NCI-H1105 (cell line): ENCODE results near the gene SLIRP.
"Not testable (repeated sequence)": the region's sequence is repeated elsewhere in the genome, so short reads cannot be mapped to it uniquely, and the experiment has no call there.

Experiments used
- DNase-seq: peaks from one replicate; lab custom pipeline; 2025; lab: John Stamatoyannopoulos, UW

The SLIRP gene

DNA sequence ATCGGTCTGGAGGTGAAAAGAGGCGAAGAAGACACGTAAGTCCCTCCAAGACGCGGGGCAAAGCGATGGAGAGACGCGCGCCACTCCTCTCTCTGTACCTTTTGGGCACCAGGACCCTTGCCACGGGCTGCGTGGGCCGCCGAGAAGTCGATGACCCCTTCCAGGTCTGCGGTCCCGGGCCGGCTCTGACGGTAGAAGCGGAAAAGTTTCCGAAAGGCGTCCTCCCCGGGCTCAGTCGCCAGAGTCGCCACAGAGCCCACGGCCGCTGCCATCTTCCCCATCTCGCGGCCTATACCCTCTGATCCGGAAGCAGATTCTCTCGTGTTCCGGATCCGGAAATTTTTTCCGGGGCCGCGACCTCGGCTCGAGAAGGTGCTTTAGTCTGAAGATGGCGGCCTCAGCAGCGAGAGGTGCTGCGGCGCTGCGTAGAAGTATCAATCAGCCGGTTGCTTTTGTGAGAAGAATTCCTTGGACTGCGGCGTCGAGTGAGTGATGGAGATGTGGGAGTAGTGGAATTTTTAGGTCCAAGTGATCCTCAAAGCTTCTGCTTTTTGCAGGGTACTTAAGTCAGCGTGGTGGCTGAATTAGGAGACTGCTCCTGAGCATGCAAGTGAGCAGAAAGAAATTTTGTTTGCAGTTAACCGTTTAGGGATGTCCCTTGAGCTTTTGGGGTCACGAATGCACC is at the start of gene SLIRP, which contains the start of gene ALKBH1:
Gene SLIRP (plus strand): TSS at position 380 of the 685 bp plus-strand sequence. CDS start 9 bp downstream, at position 389.
Gene ALKBH1 (minus strand): TSS at position 300 of the 685 bp plus-strand sequence. CDS start 19 bp downstream, at position 281.
- peak; percentile 84 for DNase-seq

- DNase-seq = no peak
These were observed 48.1 kb upstream of the SLIRP start for GRCh38 chr14:77659831-77660230.

- peak; percentile 71 for DNase-seq
These were observed 47.1 kb upstream of the SLIRP start for GRCh38 chr14:77660754-77661153.

DNA sequence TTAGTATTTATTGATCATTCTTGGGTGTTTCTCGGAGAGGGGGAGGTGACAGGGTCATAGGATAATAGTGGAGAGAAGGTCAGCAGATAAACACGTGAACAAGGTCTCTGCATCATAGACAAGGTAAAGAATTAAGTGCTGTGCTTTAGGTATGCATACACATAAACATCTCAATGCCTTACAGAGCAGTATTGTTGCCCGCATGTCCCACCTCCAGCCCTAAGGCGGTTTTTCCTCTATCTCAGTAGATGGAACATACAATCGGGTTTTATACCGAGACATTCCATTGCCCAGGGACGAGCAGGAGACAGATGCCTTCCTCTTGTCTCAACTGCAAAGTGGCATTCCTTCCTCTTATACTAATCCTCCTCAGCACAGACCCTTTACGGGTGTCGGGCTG is 46.3 kb upstream of the SLIRP start:
- DNase-seq = not testable (repeated sequence)

GRCh38 chr14:77663293-77663692 is 44.6 kb upstream of the SLIRP start:
- no peak for DNase-seq

DNA sequence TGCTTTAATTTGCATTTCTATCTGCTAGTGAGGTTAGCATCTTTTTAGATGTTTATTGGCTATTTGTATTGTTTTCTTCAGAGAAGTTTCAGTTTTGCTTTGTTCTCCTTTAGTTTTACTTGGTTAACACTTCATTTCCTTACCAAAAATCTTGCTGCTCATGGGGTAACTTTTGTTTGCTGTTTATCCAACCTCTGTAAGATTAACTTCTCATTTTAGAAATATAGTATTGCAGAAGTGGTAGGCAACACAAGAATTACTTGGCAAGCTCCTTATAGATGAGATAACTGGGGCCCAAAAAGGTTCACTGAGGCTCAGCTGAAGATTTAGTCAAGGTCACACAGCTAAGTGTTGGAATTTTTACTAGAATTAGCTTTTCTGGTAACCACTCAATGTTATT is 40.6 kb upstream of the SLIRP start:
- DNase-seq = no peak

DNA sequence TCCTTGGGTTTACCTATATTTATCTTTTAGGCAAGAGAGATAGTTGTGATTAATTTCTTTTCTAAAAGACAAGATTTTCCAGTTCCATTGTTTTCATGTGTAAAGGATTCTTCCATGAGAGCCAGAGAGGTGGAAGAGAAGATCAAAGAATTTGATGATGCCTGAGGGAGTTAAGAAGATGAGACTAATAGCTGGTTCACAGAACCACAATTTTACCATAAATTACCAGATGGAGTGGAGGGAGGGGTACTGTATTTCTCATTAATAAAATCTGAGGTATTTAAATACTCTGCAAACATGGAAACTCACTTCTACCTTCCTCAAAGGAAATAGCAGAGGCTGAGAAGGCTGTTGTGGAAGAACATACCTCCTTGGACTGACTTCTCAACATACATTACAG is 34.7 kb upstream of the SLIRP start:
- no peak for DNase-seq

- DNase-seq = no peak
These were observed 33.0 kb upstream of the SLIRP start for GRCh38 chr14:77674931-77675330.

DNA sequence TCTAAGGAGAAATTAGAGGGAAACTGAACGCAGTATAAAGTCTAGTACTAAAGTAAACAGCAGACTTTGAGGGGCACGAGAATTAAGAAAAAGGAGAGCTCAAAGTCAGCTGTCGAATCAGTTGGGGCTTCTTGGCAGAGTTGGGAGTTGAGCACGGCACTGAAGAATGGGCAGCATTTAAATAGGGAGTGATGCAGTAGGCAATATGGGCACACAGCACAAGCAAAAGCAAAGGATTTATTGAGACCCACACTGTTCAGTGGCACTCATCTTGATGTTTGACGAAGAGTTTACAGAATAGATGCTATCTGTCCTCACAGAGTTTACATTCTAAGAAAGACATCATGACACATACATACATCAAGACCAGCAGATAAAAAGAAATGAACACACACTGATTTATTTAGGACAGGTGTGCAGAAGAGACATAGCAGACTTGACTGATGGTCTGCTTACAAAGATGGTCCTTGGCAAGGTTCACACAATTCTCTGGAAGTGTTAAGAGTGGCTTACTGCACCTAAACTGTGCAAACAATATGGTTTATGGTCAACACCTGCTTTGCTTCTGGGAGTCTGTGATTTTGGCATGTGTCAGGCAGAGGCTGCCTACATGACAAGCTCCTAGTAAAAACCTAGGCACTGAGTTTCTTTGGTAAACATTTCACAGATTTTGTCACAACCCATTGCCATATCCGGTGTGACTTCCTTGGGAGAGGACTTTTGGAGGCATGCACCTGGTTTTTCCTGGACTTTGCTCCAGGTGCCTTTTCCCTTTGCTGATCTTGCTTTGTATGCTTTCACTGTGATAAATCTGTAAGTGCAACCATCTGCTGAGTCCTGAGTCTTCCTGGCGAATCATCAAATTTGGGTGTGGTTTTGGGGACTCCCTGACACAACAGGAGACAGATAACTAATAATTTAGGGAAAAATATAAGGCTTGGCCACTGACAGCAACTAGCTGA is 26.4 kb upstream of the SLIRP start:
- DNase-seq = no peak

GRCh38 chr14:77682158-77682553 is 25.7 kb upstream of the SLIRP start:
- no peak for DNase-seq

DNA sequence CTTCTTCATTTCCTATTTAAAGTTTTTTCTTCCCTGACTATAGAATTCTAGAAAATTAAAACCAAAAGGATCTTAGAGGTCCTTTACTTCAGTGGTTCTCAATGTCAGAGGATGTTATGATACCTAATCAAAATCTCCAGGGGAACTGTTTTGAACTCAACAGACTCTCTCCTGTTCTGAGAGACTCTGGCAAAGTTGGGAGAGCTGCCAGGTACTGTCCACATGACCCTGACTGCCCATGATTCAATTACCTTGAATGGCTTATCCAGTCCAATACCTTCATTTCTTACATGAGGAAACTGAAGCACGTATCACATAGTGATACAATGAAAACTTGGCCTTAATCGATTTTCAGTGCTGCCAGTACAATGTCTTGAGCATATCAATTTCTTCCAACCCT is 16.6 kb upstream of the SLIRP start:
- no peak for DNase-seq

GRCh38 chr14:77707355-77707723 is 564 bp upstream of the SLIRP start:
- peak; percentile 36 for DNase-seq

- no peak for DNase-seq
These were observed 846 bp downstream of the SLIRP start for GRCh38 chr14:77708749-77709148.

- no peak for DNase-seq
These were observed 1.5 kb downstream of the SLIRP start for GRCh38 chr14:77709412-77709811.

DNA sequence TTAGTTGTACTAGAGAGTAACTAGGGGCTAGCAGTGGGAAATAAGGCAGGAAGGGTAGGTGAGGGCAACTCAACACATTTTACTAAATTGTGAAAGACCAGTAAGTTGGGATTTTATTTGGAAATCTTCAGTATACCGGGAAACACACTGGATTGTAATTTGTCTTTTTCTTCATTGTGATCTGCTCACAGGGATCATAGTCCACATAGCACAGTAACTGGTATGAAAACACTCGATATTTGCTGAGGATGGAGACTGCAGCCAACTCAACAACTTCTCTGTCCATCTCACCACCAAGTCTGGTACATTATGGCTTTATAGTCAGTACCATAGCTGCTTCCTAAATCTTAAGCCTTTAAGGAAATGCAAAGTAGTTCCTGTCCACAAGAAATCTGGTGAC is 2.5 kb downstream of the SLIRP start:
- DNase-seq = no peak

DNA sequence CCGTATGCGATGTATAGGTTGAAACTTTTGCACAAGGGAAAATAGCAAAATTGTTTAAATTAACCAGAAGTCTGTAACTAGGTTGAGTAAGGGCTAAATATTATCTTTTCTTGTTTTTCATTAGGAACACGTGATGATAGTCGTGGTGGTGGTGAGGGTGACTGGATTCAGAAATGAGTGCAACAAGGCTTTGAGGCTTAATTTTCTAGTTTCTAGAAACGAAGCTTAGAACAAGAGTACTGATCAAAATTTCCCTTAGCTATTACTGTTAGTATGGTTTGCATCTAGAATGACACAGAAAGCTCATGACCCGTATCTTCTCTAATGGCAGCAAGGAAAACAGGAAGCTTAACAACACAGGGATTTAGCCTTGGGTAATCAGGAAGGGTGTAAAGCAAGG is 7.0 kb downstream of the SLIRP start:
- DNase-seq = no peak

- no peak for DNase-seq
These were observed 9.9 kb downstream of the SLIRP start for GRCh38 chr14:77717608-77718305.

DNA sequence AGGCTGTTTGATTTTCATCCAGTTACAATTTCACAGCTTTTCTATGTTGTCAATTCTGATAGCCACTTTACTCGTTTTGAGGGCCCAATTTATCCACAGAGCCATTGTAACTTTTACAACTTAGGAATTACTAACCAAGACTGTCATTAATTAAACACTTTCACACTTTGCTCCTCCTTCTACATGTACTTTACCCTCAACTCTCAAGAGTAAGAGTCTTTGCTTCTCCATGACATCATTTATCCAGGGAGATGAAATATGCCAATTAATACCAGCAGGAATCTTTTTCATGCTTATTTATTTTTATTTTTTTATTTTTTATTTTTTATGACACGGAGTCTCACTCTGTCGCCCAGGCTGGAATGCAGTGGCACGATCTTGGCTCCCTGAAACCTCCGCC is 13.5 kb downstream of the SLIRP start:
- DNase-seq = no peak

DNA sequence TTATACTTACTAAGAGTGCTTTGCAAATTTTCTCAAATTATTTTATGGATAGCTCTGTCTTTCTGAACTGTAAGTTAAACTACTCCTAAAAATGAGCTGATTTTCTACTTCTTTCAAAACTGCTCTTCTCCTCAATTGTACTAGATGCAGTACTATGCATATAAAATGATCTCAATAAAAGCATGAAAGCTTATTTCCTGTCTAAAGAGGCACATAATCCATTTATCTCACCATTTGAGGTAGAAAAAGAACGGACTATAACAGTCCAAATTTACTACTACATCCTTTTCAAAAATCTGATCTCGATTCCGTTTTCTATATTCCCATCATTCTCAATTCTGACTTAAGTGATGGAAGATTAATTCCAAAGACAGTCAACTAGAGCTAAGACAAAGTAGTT is 14.4 kb downstream of the SLIRP start:
- DNase-seq = no peak

GRCh38 chr14:77730976-77731497 is 23.1 kb downstream of the SLIRP start:
- no peak for DNase-seq

DNA sequence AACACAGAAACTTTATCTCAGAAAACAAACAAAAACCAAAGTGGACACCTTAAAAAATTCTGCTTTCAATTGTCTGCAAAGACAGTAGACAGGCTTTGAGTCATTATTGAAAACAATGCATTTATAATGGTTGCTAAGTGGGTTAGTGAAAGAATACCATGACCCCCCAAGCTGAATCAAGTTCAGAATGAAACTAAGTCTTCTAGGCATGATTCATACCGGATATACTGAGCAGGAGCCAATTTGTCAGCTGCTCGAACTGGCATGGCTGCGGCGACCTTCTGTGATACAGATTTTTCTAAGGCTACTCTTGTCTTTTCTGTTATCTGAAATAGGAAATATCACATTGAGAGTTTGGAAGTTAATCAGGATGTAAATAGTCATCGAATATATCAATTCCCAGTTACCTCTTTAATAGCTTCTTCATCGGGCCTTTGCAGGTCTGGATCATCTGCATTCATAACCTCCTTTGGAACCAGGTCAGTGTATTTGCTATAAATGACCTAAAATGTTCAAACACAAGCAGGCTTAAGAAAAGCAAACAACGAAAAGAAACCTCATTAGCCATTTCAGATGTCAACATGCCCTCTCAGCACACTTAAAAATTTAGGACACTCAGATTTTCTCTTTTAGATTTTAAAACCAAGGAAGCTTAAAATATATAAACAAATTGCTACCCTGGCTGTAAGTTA is 30.8 kb downstream of the SLIRP start:
- DNase-seq = no peak

DNA sequence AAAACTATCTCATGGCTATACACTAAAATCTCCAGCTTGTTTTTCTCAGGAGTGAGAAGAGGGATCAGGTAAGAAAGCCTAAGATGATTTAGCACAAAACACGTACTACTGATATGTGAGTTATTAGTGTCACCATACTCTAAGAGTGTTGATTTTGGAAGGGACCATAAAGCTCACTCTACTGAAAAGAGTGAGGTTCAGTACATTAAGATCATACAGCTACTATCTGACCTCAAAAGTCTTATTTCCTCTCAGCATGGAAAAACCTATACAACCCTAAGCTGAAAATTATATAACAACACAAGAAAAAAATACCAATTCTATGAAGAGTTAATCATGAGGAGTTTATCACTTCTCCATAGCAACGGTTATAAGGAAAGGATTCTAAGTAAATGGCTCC is 33.5 kb downstream of the SLIRP start:
- DNase-seq = no peak
